ENCODE data around the gene TBC1D22A.

The TBC1D22A gene

GRCh38 chr22:46843821-46844255 lies 81.4 kb downstream of the TBC1D22A start:
- no peaks in the 10 kb centered on the region for H3K9me3 ChIP-seq (ENCODE audit: control insufficient read depth, insufficient read depth, low read length)
- H3K36me3 ChIP-seq (ENCODE audit: insufficient read depth, low read length), result no peaks in the 10 kb centered on the region
- H3K4me1 ChIP-seq (ENCODE audit: insufficient read depth, low read length), result peaks cover 4% of the 10 kb centered on the region; the same call in 1 of the 2 replicates
- no peak overlapping the region for H3K9ac ChIP-seq (ENCODE audit: low read depth, low read length)

- no peaks in the 10 kb centered on the region for H3K36me3 ChIP-seq (ENCODE audit: insufficient read depth, low read length)
- peaks cover 7% of the 10 kb centered on the region; the same call in 1 of the 2 replicates for H3K4me1 ChIP-seq (ENCODE audit: insufficient read depth, low read length)
- H3K9me3 ChIP-seq (ENCODE audit: control insufficient read depth, insufficient read depth, low read length), result no peaks in the 10 kb centered on the region
- H3K9ac ChIP-seq (ENCODE audit: low read depth, low read length), result no peak overlapping the region
Observed at GRCh38 chr22:46844606-46845210, 82.3 kb downstream of the TBC1D22A start.

- H3K9ac ChIP-seq (ENCODE audit: low read depth, low read length), result no peak overlapping the region
- H3K4me1 ChIP-seq (ENCODE audit: insufficient read depth, low read length), result peaks cover 7% of the 10 kb centered on the region; the same call in 1 of the 2 replicates
- no peaks in the 10 kb centered on the region for H3K9me3 ChIP-seq (ENCODE audit: control insufficient read depth, insufficient read depth, low read length)
- no peaks in the 10 kb centered on the region for H3K36me3 ChIP-seq (ENCODE audit: insufficient read depth, low read length)
Observed at GRCh38 chr22:46845296-46846149, 83.1 kb downstream of the TBC1D22A start.

- H3K9me3 ChIP-seq (ENCODE audit: control insufficient read depth, insufficient read depth, low read length), result no peaks in the 10 kb centered on the region
- peaks cover 7% of the 10 kb centered on the region; the same call in 1 of the 2 replicates for H3K4me1 ChIP-seq (ENCODE audit: insufficient read depth, low read length)
- H3K36me3 ChIP-seq (ENCODE audit: insufficient read depth, low read length), result no peaks in the 10 kb centered on the region
- no peak overlapping the region for H3K9ac ChIP-seq (ENCODE audit: low read depth, low read length)
Observed at GRCh38 chr22:46846150-46846831, 83.8 kb downstream of the TBC1D22A start.

- Histone ChIP-seq H3K9me3 (ENCODE audit: control insufficient read depth, insufficient read depth, low read length) (no peaks in the 10 kb centered on the region), H3K4me1 (ENCODE audit: insufficient read depth, low read length) (peaks cover 7% of the 10 kb centered on the region; the same call in 1 of the 2 replicates), H3K9ac (ENCODE audit: low read depth, low read length) (no peak overlapping the region), H3K36me3 (ENCODE audit: insufficient read depth, low read length) (no peaks in the 10 kb centered on the region)
Observed at GRCh38 chr22:46846832-46847355, 84.4 kb downstream of the TBC1D22A start.

- Histone ChIP-seq H3K36me3 (ENCODE audit: insufficient read depth, low read length) (no peaks in the 10 kb centered on the region), H3K9me3 (ENCODE audit: control insufficient read depth, insufficient read depth, low read length) (no peaks in the 10 kb centered on the region), H3K4me1 (ENCODE audit: insufficient read depth, low read length) (peaks cover 7% of the 10 kb centered on the region; the same call in 1 of the 2 replicates), H3K9ac (ENCODE audit: low read depth, low read length) (no peak overlapping the region)
Observed at GRCh38 chr22:46848197-46848596, 85.7 kb downstream of the TBC1D22A start.

GRCh38 chr22:46849101-46849500 lies 86.7 kb downstream of the TBC1D22A start:
- Histone ChIP-seq H3K4me1 (ENCODE audit: insufficient read depth, low read length) (peaks cover 7% of the 10 kb centered on the region; the same call in 1 of the 2 replicates), H3K9me3 (ENCODE audit: control insufficient read depth, insufficient read depth, low read length) (no peaks in the 10 kb centered on the region), H3K9ac (ENCODE audit: low read depth, low read length) (no peak overlapping the region), H3K36me3 (ENCODE audit: insufficient read depth, low read length) (no peaks in the 10 kb centered on the region)

GRCh38 chr22:46849951-46850350 lies 87.5 kb downstream of the TBC1D22A start:
- H3K36me3 ChIP-seq (ENCODE audit: insufficient read depth, low read length), result no peaks in the 10 kb centered on the region
- no peaks in the 10 kb centered on the region for H3K9me3 ChIP-seq (ENCODE audit: control insufficient read depth, insufficient read depth, low read length)
- H3K4me1 ChIP-seq (ENCODE audit: insufficient read depth, low read length), result peaks cover 7% of the 10 kb centered on the region; the same call in 1 of the 2 replicates

GRCh38 chr22:46851311-46851710 lies 88.9 kb downstream of the TBC1D22A start:
- Histone ChIP-seq H3K36me3 (ENCODE audit: insufficient read depth, low read length) (no peaks in the 10 kb centered on the region), H3K4me1 (ENCODE audit: insufficient read depth, low read length) (peaks cover 7% of the 10 kb centered on the region; the same call in 1 of the 2 replicates), H3K9ac (ENCODE audit: low read depth, low read length) (no peak overlapping the region), H3K9me3 (ENCODE audit: control insufficient read depth, insufficient read depth, low read length) (no peaks in the 10 kb centered on the region)

More at GRCh38 chr22:46849951-46850350, 87.5 kb downstream of the TBC1D22A start:
- no peak overlapping the region for H3K9ac ChIP-seq (ENCODE audit: low read depth, low read length)

- Histone ChIP-seq H3K36me3 (ENCODE audit: insufficient read depth, low read length) (no peaks in the 10 kb centered on the region), H3K9me3 (ENCODE audit: control insufficient read depth, insufficient read depth, low read length) (no peaks in the 10 kb centered on the region), H3K9ac (ENCODE audit: low read depth, low read length) (no peak overlapping the region), H3K4me1 (ENCODE audit: insufficient read depth, low read length) (peaks cover 7% of the 10 kb centered on the region; the same call in 1 of the 2 replicates)
Observed at GRCh38 chr22:46851941-46852340, 89.5 kb downstream of the TBC1D22A start.

GRCh38 chr22:46852771-46853170 lies 90.3 kb downstream of the TBC1D22A start:
- Histone ChIP-seq H3K36me3 (ENCODE audit: insufficient read depth, low read length) (no peaks in the 10 kb centered on the region), H3K9ac (ENCODE audit: low read depth, low read length) (no peak overlapping the region), H3K4me1 (ENCODE audit: insufficient read depth, low read length) (peaks cover 7% of the 10 kb centered on the region; the same call in 1 of the 2 replicates), H3K9me3 (ENCODE audit: control insufficient read depth, insufficient read depth, low read length) (no peaks in the 10 kb centered on the region)

GRCh38 chr22:46853191-46853590 lies 90.7 kb downstream of the TBC1D22A start:
- H3K36me3 ChIP-seq (ENCODE audit: insufficient read depth, low read length), result no peaks in the 10 kb centered on the region
- H3K9ac ChIP-seq (ENCODE audit: low read depth, low read length), result no peak overlapping the region
- peaks cover 7% of the 10 kb centered on the region; the same call in 1 of the 2 replicates for H3K4me1 ChIP-seq (ENCODE audit: insufficient read depth, low read length)

GRCh38 chr22:46854125-46854870 lies 91.8 kb downstream of the TBC1D22A start:
- no peak overlapping the region for H3K9ac ChIP-seq (ENCODE audit: low read depth, low read length)
- no peaks in the 10 kb centered on the region; the same call in 1 of the 2 replicates for H3K4me1 ChIP-seq (ENCODE audit: insufficient read depth, low read length)
- H3K9me3 ChIP-seq (ENCODE audit: control insufficient read depth, insufficient read depth, low read length), result no peaks in the 10 kb centered on the region
- no peaks in the 10 kb centered on the region for H3K36me3 ChIP-seq (ENCODE audit: insufficient read depth, low read length)

More at GRCh38 chr22:46853191-46853590, 90.7 kb downstream of the TBC1D22A start:
- no peaks in the 10 kb centered on the region for H3K9me3 ChIP-seq (ENCODE audit: control insufficient read depth, insufficient read depth, low read length)

Measured in ES-I3 (cell line).